Esophagus muscularis mucosa (tissue), 4 donors: Measurements from ENCODE around the gene SH3RF2. TPM values are rescaled to one million over a fixed set of nuclear protein-coding genes. Genes with fewer than 3 reads are reported as not detected.

Experiments
- DNase-seq: peaks from one replicate; pipeline ENCODE4 v3.0.0-alpha.2; 2017; ENCODE audit errors: extremely low spot score
- H3K27ac ChIP-seq, 4 donors: fragments of 200-600 bp; sonication (generic); replicated peaks in 1 of 4; 1 replicate in 3 of 4; 2 replicates in 1 of 4; pipeline ENCODE4 v1.5.1; 2016 to 2019; ENCODE audit warnings: mild to moderate bottlenecking in 1 of 4
- H3K27me3 ChIP-seq, 4 donors: fragments of 200-600 bp; sonication (generic); one replicate each; pipeline versions ENCODE4 v1.5.1 to v1.6.0; 2016 to 2019
- H3K36me3 ChIP-seq, 4 donors: fragments of 200-600 bp; sonication (generic); one replicate each; pipeline ENCODE4 v1.5.1; 2016 to 2019
- H3K4me1 ChIP-seq, 4 donors: fragments of 200-600 bp; sonication (generic); one replicate each; pipeline ENCODE4 v1.5.1; 2016 to 2019
- H3K4me3 ChIP-seq, 4 donors: fragments of 200-600 bp; sonication (generic); 1 replicate in 2 of 4; 2 replicates in 2 of 4; pipeline ENCODE4 v1.5.1; 2016 to 2019; ENCODE audit warnings: mild to moderate bottlenecking in 4 of 4, moderate library complexity in 1 of 4
- H3K9me3 ChIP-seq, 4 donors: fragments of 200-600 bp; sonication (generic); 1 replicate in 3 of 4; 2 replicates in 1 of 4; pipeline ENCODE4 v1.5.1; 2016 to 2019
- CTCF ChIP-seq, 3 experiments: fragments of 200-600 bp in 2 of 3; fragments of 450-650 bp in 1 of 3; sonication (generic) in 2 of 3; IDR thresholded peaks; one replicate each; pipeline ENCODE4 v1.5.1; 2017 to 2019; ENCODE audit warnings: antibody characterized with exemption in 3 of 3, mild to moderate bottlenecking in 2 of 3, moderate library complexity in 1 of 3
- EP300 ChIP-seq: sonication (generic); formaldehyde crosslinking; IDR thresholded peaks from one replicate; pipeline ENCODE4 v1.6.1; 2017; ENCODE audit warnings: antibody characterized with exemption
- POLR2A ChIP-seq: fragments of 450-650 bp; IDR thresholded peaks from one replicate; pipeline ENCODE4 v1.6.1; 2017; ENCODE audit warnings: antibody characterized with exemption, moderate library complexity, mild to moderate bottlenecking, low read depth
- POLR2AphosphoS5 ChIP-seq, 2 donors: sonication (generic); formaldehyde crosslinking; IDR thresholded peaks; one replicate each; pipeline ENCODE4 v1.6.1; 2017; ENCODE audit warnings: antibody characterized with exemption in 2 of 2
- WGBS: methylation state at CpG from one replicate; pipeline ENCODE4 v1.1.5; 2018; 5-methylcytosine and 5-hydroxymethylcytosine counted together
- intact Hi-C: fragments of 100-400 bp; cut with DNase I; formaldehyde crosslinking; loops from one replicate; pipeline ENCODE4 v1.15.1; 2023
- total RNA-seq, 4 donors: library from RNA; depleted of rRNA; stranded (reverse); fragments of >200 nt; gene quantifications; one replicate each; pipeline versions ENCODE4 v1.1.0 to v1.2.1, GENCODE V29; 2016

The SH3RF2 gene
- total RNA-seq, 4 donors from 2014 or later: 0.66 to 2.1 (median 1.5) TPM

- H3K4me3 ChIP-seq: no peak overlapping the region
- H3K4me1 ChIP-seq: peaks cover 0 to 7% (median 2%) of the 10 kb centered on the region in 4 donors
- intact Hi-C loops: no loop called here
- H3K27ac ChIP-seq: no peak overlapping the region
- 61% methylated on average over 7 of the region's 7 CpGs for WGBS
- no peak for TF ChIP-seq CTCF (IDR thresholded peaks at IDR 0.05)
- TF ChIP-seq EP300: no peak
- no peaks in the 10 kb centered on the region for H3K36me3 ChIP-seq
- peaks cover 0 to 13% (median 0%) of the 10 kb centered on the region in 4 donors for H3K27me3 ChIP-seq
- H3K9me3 ChIP-seq: no peaks in the 10 kb centered on the region
- DNase-seq: no peak
Observed at GRCh38 chr5:146079695-146080373, 143.5 kb downstream of the SH3RF2 start.

GRCh38 chr5:146081556-146081955 lies 145.2 kb downstream of the SH3RF2 start:
- intact Hi-C loops: no loop called here
- Histone ChIP-seq H3K4me3 (no peak overlapping the region), H3K4me1 (peaks cover 0 to 7% (median 2%) of the 10 kb centered on the region in 4 donors), H3K36me3 (no peaks in the 10 kb centered on the region), H3K27ac (no peak overlapping the region), H3K27me3 (peaks cover 0 to 5% (median 0%) of the 10 kb centered on the region in 4 donors), H3K9me3 (no peaks in the 10 kb centered on the region)
- DNase-seq: no peak
- 44% methylated on average over 6 of the region's 6 CpGs for WGBS
- TF ChIP-seq CTCF (IDR thresholded peaks at IDR 0.05) (no peak), EP300 (no peak), POLR2A (no peak), POLR2AphosphoS5 (IDR thresholded peaks at IDR 0.05) (no peak)

GRCh38 chr5:146082798-146083197 lies 146.4 kb downstream of the SH3RF2 start:
- Histone ChIP-seq H3K27ac (no peak overlapping the region), H3K9me3 (no peaks in the 10 kb centered on the region), H3K27me3 (no peaks in the 10 kb centered on the region), H3K36me3 (no peaks in the 10 kb centered on the region), H3K4me1 (peaks cover 0 to 7% (median 2%) of the 10 kb centered on the region in 4 donors), H3K4me3 (no peak overlapping the region)
- intact Hi-C loops: no loop called here
- no peak for DNase-seq
- whole genome bisulfite sequencing: 88% methylated on average over 3 of the region's 3 CpGs
- no peak for TF ChIP-seq EP300
- TF ChIP-seq POLR2AphosphoS5 (IDR thresholded peaks at IDR 0.05): no peak

GRCh38 chr5:146084376-146084775 lies 148.0 kb downstream of the SH3RF2 start:
- DNase-seq: no peak
- Histone ChIP-seq H3K36me3 (no peaks in the 10 kb centered on the region), H3K9me3 (no peaks in the 10 kb centered on the region), H3K4me3 (no peak overlapping the region), H3K27me3 (no peaks in the 10 kb centered on the region), H3K27ac (no peak overlapping the region), H3K4me1 (peaks cover 0 to 7% (median 2%) of the 10 kb centered on the region in 4 donors)
- intact Hi-C loops: no loop called here
- no peak for TF ChIP-seq EP300
- no peak for TF ChIP-seq CTCF (IDR thresholded peaks at IDR 0.05)
- TF ChIP-seq POLR2AphosphoS5 (IDR thresholded peaks at IDR 0.05): no peak
- no peak for TF ChIP-seq POLR2A
- WGBS: 99% methylated on average over 4 of the region's 4 CpGs

GRCh38 chr5:146088098-146088497 lies 151.7 kb downstream of the SH3RF2 start:
- H3K27me3 ChIP-seq: no peaks in the 10 kb centered on the region
- H3K9me3 ChIP-seq: no peaks in the 10 kb centered on the region
- H3K4me1 ChIP-seq: no peaks in the 10 kb centered on the region
- DNase-seq: no peak
- H3K4me3 ChIP-seq: no peak overlapping the region
- H3K27ac ChIP-seq: no peak overlapping the region
- 89% methylated on average over 3 of the region's 3 CpGs for WGBS
- H3K36me3 ChIP-seq: no peaks in the 10 kb centered on the region
- no peak for TF ChIP-seq CTCF (IDR thresholded peaks at IDR 0.05)
- intact Hi-C loops: no loop called here
